Mesothelial cell of epicardium (in vitro differentiated cells): ENCODE results near the gene SLC12A3. TPM values are rescaled to one million over a fixed set of nuclear protein-coding genes. Genes with fewer than 3 reads are reported as not detected.

Source experiments
- DNase-seq, 2 experiments: peaks; one replicate each; pipeline ENCODE4 v3.0.0; 2021; ENCODE audit warnings: low spot score in 2 of 2; ENCODE audit not compliant: unreplicated experiment in 2 of 2
- H3K27ac Mint-ChIP-seq: 2 replicates; pipeline ENCODE4 v1.8.0; 2021; ENCODE audit warnings: mixed read lengths
- H3K27me3 Mint-ChIP-seq: 2 replicates; pipeline ENCODE4 v1.8.0; 2021; ENCODE audit warnings: low read depth, mixed read lengths
- H3K36me3 Mint-ChIP-seq: 2 replicates; pipeline ENCODE4 v1.8.0; 2021; ENCODE audit warnings: mixed read lengths
- H3K4me1 Mint-ChIP-seq: 2 replicates; pipeline ENCODE4 v1.8.0; 2021; ENCODE audit warnings: mixed read lengths
- H3K4me3 Mint-ChIP-seq: 2 replicates; pipeline ENCODE4 v1.8.0; 2021; ENCODE audit warnings: mild to moderate bottlenecking, moderate library complexity, mixed read lengths
- H3K9me3 Mint-ChIP-seq: 2 replicates; pipeline ENCODE4 v1.8.0; 2021; ENCODE audit warnings: mixed read lengths
- CTCF ChIP-seq: fragments of 200-600 bp; sonication (generic); IDR thresholded peaks from one replicate; pipeline ENCODE4 v1.5.0; 2021; ENCODE audit warnings: antibody characterized with exemption; ENCODE audit not compliant: unreplicated experiment
- total RNA-seq: library from RNA; stranded (reverse); gene quantifications from 3 replicates; pipeline ENCODE4 v1.2.1, GENCODE V29; 2021

Gene SLC12A3
- total RNA-seq, 1 donor from 2014 or later = not detected

DNA sequence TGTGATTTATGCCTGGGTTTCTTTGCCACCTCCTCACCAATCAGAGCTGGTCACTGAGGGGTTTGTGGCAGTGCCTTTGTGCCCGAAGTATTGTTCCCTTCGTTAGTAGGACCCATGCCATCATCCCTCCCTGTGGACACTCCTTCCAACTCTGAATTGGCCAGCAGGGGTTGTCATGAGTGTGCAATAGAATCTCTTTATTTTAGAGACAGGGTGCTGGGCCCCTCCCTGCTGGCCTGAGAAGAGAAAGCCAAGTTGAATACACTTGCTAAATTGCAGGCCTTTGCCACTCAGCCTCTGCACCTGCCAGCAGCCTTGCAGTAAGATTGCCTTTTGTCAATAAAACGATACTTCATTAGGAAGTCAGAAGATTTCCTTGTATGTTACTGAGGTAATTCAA lies 40.7 kb upstream of the SLC12A3 start:
- no peak for TF ChIP-seq CTCF
- peaks cover 34% of the 10 kb centered on the region for H3K36me3 Mint-ChIP-seq
- H3K9me3 Mint-ChIP-seq = no peaks in the 10 kb centered on the region
- H3K4me1 Mint-ChIP-seq = no peaks in the 10 kb centered on the region
- DNase-seq = no peak
- H3K4me3 Mint-ChIP-seq = no peak overlapping the region
- H3K27ac Mint-ChIP-seq = no peak overlapping the region
- H3K27me3 Mint-ChIP-seq = no peaks in the 10 kb centered on the region

DNA sequence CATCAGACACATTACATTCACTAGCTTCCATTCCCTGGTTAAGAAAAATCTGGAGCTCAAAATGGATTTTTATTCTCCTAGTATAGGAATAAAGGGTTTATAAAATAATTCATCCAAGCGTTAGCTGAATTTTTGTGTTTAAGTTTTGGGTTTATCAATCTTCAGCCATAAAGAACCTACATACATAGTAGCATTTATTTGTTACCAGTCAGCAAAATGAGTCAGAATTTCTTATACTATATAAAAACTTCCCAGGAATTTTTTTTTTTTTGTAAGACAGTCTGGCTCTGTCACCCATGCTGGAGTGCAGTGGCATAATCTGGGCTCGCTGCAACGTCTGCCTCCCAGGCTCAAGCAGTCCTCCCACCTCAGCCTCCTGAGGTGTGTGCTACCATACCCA lies 40.2 kb upstream of the SLC12A3 start:
- H3K4me3 Mint-ChIP-seq = no peak overlapping the region
- TF ChIP-seq CTCF = no peak
- H3K27me3 Mint-ChIP-seq = no peaks in the 10 kb centered on the region
- no peaks in the 10 kb centered on the region for H3K9me3 Mint-ChIP-seq
- no peak overlapping the region for H3K27ac Mint-ChIP-seq
- no peaks in the 10 kb centered on the region for H3K4me1 Mint-ChIP-seq
- peaks cover 36% of the 10 kb centered on the region for H3K36me3 Mint-ChIP-seq
- no peak for DNase-seq

GRCh38 chr16:56825826-56826225 lies 39.2 kb upstream of the SLC12A3 start:
- Mint-ChIP-seq H3K27ac (no peak overlapping the region), H3K4me3 (no peak overlapping the region), H3K4me1 (no peaks in the 10 kb centered on the region), H3K36me3 (peaks cover 33% of the 10 kb centered on the region), H3K27me3 (no peaks in the 10 kb centered on the region), H3K9me3 (no peaks in the 10 kb centered on the region)
- TF ChIP-seq CTCF = no peak
- DNase-seq = no peak

- DNase-seq = no peak
- peaks cover 38% of the 10 kb centered on the region for H3K36me3 Mint-ChIP-seq
- no peak overlapping the region for H3K27ac Mint-ChIP-seq
- no peaks in the 10 kb centered on the region for H3K9me3 Mint-ChIP-seq
- H3K4me3 Mint-ChIP-seq = no peak overlapping the region
- peaks cover 6% of the 10 kb centered on the region for H3K4me1 Mint-ChIP-seq
- H3K27me3 Mint-ChIP-seq = no peaks in the 10 kb centered on the region
- TF ChIP-seq CTCF = no peak
These were observed 36.4 kb upstream of the SLC12A3 start for GRCh38 chr16:56828647-56829046.

GRCh38 chr16:56830669-56831068 lies 34.3 kb upstream of the SLC12A3 start:
- Mint-ChIP-seq H3K4me1 (peaks cover 6% of the 10 kb centered on the region), H3K36me3 (peaks cover 44% of the 10 kb centered on the region), H3K4me3 (no peak overlapping the region), H3K27ac (peak overlapping the region; percentile 5), H3K9me3 (no peaks in the 10 kb centered on the region), H3K27me3 (no peaks in the 10 kb centered on the region)
- DNase-seq = no peak
- no peak for TF ChIP-seq CTCF

GRCh38 chr16:56832768-56833167 lies 32.2 kb upstream of the SLC12A3 start:
- H3K36me3 Mint-ChIP-seq = peaks cover 48% of the 10 kb centered on the region
- peaks cover 16% of the 10 kb centered on the region for H3K4me1 Mint-ChIP-seq

More at GRCh38 chr16:56832768-56833167, 32.2 kb upstream of the SLC12A3 start:
- TF ChIP-seq CTCF = no peak
- no peak overlapping the region for H3K4me3 Mint-ChIP-seq
- H3K27ac Mint-ChIP-seq = no peak overlapping the region
- H3K27me3 Mint-ChIP-seq = no peaks in the 10 kb centered on the region
- no peaks in the 10 kb centered on the region for H3K9me3 Mint-ChIP-seq
- no peak for DNase-seq
